ENCODE data around the gene POU2AF3.
"Not testable (repeated sequence)": the region's sequence is repeated elsewhere in the genome, so short reads cannot be mapped to it uniquely, and the experiment has no call there.

Gene POU2AF3

DNA sequence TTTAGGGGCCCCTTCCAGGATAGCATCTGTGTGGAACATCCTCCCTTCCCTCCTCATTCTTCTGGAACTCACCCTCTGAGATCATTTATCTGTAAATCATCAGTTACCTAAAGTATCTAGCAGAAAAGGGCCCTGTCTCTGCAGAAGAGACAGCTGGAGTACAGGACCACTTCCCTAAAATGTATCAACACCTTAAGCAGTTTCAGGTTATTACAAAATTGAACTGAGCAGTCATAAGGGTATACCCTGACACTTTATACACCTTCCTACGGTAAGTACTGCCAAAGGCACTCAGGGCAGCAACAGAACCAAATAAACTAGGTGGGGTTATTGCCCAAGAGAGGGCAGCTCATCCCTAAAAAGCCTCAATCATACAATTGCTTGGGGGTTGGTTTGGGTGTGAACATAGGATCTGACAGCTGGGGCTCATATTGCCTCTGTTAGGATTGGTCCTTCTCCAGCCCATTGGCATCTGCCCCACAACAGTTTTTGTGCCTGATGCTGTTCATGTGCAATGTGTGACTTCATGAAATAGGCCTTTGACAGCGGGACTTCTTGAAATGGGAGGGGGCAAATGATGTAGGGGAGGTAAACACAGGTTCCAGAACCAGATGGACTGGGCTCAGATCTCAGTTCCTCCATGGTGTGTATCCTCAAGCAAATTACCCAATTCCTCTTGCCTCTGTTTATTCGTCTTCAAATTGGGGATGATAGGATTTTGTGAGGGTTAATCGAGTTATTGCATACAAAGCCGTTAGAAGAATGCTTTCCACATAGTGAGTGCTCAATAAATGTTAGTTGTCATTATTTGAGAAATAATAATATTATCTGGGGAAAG lies 2.9 kb downstream of the POU2AF3 start:
- no peak for DNase-seq

DNA sequence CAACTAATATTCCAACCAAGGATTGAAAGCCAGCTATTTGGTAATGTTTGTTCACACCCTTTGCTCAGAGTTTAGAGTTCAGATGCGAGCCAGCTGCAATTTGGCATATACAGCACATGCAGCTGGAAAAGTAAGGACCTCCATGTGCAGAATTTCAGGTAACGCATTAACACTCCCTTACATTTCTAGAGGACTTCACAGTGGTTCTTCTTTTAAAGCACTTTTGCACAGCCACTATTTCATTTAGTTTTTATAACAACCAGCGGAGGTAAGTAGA lies 3.4 kb downstream of the POU2AF3 start:
- no peak for DNase-seq

DNA sequence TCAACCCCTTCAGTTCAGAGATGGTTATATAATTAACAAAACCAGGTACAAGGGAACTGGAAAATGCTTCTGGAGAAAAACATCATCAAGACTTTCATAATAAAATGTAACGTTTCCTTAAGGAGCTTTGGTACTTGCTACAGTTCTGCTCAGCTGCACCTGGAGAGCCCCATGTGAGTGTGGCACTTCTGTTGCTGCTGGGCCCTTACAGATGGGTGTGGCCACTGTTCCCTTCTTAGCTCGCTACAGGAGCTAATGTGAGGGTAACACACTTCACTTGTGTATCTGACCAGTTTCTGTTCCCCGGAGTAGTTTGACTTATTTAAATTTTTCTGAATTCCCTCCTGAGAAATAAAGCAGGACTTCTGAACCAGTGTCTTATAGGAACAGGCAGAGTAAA lies 4.0 kb downstream of the POU2AF3 start:
- DNase-seq, result no peak

DNA sequence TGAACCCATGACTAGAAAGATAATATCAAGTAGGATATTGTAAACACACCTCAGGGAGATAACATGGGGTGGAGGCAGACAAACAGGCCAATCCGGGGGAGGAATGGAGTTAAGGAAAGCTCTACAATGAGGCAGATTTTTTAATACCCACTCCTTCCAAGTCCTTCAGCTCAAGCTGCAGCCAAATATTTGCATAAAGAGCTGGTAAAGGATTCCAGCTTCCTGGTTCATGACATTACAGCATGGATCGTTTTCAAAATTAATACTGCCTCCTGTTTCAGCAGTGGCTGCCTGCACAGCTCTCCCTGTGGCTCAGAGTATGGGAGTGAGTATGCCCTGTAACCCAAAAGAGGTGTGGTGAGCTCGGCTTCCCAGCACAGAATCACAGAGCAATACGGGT lies 5.1 kb downstream of the POU2AF3 start:
- no peak for DNase-seq

DNA sequence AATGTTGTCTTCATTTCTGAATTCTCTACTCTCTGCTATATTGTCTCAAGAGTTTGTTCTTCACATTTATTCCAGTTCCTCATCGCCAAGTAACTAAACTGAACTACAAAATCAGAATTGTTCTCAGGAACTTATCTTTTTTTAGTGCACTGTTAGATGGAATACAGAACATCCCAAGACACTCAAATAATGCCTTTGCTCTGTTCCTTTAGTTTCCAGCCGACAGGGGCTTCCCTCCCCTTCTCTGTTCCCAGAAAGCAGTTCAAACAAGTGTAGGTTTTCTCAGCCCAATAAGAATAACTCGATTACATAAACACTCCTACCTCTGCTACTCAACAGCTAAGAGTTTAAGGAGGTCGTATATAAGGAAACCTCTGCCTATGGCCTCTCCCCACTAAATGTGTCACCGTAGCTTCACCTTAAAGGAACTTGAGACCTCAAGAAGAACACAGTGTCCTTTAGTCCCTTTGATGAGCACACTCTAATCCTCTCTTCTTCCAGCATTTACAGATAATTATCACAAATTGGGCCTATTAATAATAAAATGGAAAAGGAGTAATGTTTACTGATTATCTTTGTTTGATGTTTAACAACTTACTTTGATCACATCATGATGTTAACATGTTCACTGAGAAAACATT lies 6.9 kb downstream of the POU2AF3 start:
- no peak for DNase-seq

DNA sequence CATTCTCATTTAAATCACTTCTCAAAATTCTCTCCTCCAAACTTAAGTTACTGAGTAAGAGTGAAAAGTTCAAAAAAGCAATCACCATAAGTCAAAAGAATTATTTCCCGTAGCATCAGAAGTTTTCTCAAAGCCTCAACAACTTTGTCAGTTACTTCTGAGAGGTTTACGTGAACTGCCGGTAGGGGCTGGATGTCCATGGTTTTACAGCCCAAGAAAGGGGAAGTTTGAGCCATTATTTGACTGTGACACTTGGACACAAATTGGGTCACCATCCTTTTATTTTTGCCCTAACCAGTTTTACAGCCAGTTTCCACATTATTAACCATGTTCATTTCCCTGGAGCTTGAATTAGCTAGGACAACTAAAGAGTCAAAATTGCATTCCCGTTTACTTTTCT lies 7.5 kb downstream of the POU2AF3 start:
- no peak for DNase-seq

DNA sequence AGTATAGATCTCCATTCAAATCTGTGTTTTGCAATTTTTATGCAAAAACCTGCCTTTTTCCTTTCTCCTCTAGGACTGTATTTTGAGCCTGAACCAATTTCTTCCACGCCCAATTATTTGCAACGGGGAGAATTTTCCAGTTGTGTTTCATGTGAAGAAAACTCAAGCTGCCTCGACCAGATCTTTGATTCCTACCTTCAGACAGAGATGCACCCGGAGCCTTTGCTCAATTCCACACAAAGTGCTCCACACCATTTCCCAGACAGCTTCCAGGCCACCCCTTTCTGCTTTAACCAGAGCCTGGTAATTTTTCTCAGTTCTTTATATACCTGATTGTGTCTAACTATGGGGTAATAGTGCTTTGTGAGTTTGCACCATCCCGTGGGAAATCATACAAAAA lies 8.0 kb downstream of the POU2AF3 start:
- DNase-seq, result no peak

DNA sequence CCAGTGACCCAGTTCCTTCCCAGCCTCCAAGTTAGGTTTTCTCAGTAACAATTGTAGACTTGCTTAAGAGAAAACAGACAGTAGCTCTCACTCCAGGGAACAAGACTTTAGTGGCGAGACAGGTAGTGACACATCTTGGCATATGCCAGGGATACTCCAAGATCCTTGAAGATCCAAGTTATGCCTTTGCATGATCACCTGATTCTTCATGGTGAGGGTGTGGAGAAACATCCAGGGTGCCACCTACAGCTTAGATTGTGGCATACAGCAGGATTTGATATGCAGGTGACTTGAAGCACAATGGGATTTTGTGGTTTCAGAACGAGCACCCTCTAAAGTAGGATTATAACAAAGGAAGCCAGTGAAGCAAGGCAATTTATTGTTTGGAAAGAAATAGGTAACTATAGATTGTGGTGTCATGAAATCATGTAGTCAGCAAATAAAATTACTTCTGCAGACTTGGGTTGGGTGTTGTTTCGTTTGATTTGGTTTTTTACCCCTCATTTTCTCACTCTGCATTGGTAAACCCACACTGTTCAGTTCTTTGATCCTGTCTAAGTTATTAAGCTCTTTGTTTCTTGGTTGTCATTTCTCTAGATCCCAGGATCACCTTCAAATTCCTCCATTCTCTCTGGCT lies 9.2 kb downstream of the POU2AF3 start:
- no peak for DNase-seq

DNA sequence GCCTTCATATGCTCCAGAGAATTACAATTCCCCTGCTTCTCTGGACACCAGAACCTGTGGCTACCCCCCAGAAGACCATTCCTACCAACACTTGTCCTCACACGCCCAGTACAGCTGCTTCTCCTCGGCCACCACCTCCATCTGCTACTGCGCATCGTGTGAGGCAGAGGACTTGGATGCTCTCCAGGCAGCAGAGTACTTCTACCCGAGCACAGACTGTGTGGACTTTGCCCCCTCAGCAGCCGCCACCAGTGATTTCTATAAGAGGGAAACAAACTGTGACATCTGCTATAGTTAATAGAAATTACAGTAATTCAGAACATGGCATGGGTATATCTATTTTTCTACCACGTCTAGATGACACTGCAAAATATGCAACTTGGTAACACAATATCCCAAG lies 9.8 kb downstream of the POU2AF3 start:
- no peak for DNase-seq

DNA sequence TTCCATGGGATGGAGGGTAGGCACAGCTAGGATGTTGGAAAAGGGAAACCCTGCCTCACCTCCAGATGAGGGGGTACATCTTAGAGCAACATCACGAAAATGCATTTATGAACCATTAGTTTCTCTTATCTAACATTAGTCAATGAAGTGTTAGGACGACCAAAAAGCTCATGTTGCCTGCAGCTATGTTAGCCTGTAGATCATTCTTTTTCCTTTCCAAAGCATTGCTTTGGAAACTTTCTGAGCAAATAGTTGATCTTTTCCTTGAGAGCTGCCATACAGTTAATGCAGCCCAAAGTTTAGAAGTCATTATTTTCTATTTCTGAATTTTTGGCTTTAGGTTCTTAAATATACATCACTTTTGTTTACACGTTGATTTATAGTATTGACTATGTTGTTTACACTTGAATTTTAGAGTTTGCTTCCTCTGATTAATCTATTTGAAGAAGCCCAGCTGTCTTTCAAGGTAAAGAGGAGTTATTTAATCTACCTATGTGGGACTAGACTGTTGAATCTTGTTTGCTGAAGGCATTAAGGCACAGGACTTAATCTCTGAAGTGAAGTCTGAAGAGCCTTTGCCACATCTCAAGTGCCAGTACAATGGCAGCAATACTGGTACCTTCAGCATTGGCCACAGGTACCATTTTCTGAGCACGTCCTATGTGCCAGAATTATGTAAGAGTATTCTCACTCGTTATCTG lies 11.0 kb downstream of the POU2AF3 start:
- DNase-seq, result no peak

DNA sequence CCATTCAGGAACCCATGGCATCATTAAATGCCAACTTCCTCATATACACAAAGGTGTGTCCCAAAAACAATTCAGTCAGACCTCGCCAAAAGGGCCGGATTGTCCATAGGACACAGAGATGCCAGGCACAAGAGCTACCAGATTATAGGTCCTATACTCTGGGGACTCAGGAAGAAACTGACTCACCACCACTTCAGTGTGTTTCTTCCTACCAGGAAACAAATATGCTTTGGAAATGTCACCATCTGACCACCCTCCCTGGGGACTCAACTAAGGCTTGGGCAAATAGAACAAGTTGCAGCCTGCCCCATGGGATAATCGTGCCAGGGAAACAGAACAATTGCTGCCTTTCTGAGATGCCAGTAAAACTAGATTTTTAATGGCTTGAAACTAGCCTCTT lies 11.7 kb downstream of the POU2AF3 start:
- DNase-seq, result no peak

DNA sequence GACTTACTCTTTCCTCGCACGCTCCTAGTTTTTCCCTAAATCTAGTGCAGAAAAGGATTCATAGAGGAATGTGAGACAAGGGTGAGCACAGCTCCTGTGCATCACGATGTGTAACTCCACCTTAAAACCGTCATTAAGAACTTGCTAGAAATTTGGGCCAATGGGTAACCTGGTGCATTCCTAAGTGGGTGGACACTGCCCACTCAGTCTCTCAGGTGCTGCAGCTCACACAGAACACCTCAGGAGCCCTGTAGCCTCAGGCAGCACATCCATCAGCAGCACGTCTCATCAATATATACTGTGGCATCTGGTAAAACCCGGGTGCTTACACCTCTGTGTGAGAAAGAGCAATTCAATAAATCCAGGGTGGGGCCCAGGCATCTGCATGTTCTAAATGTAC lies 12.4 kb downstream of the POU2AF3 start:
- no peak for DNase-seq

DNA sequence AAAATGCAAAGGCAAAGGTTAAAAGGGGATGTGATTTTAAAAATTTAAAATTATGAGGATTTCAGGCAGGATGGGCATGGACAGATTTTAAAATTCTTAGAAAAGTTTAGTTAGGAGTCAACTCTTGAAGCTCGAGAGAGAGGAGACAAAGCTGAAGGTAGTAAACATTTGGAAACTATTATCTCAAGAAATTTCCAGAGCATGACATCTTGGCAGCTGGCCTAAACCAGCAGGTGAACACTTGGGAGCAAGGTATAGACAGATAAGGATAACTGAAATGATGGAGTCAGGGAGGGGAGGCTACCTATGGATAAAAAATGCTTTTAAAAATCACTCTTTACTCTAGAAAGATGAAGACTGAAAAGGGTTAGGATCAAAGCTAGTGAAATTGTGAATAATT lies 13.7 kb downstream of the POU2AF3 start:
- no peak for DNase-seq

DNA sequence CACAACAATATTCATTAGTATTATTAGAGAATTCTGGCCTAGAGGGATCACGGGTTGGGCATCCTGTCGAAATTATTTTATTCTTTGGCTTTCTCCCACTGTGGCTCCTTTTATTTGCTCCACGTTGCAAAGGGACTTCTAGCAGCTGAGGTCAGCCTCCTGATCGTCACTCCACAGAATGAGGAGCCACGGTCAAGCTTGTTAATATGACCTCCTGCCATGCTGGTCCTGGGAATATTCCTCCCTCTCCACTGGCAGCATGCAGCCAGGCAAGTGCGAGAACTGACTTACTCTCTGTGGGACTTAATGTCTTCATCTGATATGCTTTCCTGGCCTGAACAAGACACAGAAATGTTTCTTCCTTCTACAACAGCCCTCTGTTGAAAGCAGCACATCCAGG lies 20.9 kb downstream of the POU2AF3 start:
- DNase-seq, result no peak

DNA sequence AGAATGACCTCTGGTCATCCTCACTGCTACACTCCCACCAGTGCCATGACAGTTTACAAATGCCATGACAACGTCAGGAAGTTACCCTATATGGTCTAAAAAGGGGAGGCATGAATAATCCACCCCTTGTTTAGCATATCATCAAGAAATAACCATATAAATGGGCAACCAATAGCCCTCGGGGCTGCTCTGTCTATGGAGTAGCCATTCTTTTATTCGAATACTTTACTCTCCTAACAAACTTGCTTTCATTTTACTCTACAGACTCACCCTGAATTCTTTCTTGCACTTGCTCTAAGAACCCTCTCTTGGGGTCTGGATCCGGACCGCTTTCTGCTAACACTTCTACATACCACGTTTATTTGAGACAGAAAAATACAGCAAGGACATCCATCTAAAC lies 21.9 kb downstream of the POU2AF3 start:
- DNase-seq, result not testable (repeated sequence)

DNA sequence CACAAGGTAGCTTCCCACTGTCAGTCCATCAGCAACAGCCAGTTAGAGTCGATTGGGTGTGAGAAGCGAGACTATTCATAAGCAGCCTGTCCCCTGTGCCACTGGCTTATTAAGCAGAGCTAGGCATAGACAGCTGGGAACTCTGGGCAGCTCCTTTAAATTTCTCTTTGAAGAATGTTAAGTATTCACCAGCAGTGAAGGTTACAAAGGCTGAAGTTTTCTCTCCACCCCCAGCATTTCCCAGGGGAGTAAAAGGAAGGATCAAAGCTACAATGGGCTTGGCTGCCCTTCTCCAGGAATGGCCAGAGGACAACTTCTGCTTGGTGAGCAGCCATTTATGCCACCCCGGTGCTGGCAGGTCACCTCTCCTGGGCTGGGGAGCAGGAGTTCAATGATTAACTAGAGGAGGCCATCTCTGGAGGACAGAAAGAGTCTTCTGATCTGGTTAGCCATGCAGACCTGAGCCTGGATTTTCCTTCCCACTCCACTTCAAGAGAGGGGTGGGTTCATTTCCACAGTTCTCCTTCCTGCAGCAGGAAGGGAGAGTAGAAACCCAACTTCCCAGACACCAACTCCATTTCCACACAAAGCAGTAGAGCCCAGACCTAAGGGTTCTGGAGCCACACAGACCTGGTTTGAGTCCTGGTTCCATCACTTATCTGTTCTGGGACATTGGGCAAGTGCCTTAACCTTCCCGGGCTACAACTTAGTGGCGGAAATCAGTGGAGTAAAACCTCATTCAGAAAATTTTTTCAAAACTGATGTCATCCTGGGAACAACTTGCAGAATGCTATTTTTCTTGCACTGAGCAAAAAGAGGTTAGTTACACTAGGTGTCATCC lies 22.6 kb downstream of the POU2AF3 start:
- no peak for DNase-seq

DNA sequence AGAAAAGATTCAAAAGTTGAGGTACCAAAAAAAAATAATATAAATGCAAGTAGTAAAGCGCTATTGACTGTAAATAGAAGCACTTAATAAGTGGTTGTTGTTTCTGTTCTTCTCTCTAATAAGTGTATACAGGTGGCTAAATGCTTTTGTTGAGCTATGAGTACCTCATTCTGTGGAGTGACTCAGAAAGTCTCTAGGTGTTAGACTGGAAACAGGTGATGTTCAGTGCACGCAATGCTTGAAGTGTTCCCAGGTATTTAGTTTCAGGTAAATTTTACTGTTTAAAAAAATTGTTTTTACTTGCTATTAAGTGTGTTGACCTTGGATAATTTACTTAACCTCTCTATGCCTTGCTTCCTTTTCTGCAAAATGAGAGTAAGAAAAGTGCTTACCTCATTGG lies 24.2 kb downstream of the POU2AF3 start:
- DNase-seq, result no peak

DNA sequence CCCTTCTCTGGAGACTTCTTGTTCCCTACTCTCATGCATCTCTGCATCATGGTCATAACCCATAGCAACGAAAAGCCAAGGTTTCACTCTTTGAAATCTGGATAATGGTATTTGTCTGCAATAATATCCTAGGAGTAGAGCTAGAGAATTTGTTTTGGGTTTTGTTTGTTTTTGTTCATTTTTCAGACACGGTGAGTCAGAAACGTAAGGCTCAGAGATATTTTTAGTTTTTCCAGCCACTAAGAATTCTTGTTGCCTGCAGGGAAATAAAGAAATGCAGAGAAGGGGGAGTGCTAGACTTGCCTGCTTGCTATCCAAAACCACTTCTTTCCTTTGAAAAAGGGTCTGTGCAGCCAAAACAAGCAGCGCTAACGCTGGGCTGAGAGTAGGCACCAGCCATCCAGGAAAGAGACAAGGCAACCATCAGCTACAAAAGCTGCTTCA lies 26.0 kb downstream of the POU2AF3 start:
- DNase-seq, result no peak

DNA sequence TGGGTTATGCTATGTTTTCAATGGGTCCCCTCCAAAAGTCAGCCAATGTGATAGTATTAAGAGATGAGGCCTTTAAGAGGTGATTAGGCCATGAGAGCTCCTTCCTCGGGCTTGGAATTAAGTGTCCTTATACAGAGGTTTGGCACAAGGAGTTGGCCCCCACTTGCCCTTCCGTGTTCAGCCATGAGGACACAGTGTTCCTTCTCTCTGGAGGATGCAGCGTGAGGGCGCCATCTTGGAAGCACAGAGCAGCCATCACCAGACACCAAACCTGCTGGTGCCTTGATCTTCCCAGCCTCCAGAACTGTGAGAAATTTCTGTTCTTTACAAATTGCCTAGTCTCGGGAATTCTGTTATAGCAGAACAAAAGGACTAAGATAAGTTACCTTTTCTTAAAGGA lies 26.9 kb downstream of the POU2AF3 start:
- no peak for DNase-seq

DNA sequence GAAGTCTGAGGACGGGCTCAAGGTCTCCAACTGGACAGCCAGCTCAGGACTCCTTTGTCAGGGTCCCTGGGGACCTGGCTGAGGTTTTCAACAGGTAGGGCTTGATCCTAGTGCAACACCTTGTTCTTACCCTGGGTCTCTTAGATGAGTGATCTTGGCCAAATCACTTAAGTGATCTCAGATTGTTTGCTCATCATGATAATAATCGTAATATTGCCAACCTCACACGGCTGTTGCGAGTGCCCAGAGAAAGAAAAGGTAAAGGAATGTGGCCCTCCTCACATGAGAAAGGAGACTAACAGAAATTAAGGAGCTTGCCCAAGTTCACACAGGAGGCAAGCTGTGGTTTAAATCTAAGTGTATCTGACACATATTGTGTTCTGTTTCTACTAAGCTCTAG lies 28.5 kb downstream of the POU2AF3 start:
- no peak for DNase-seq

DNA sequence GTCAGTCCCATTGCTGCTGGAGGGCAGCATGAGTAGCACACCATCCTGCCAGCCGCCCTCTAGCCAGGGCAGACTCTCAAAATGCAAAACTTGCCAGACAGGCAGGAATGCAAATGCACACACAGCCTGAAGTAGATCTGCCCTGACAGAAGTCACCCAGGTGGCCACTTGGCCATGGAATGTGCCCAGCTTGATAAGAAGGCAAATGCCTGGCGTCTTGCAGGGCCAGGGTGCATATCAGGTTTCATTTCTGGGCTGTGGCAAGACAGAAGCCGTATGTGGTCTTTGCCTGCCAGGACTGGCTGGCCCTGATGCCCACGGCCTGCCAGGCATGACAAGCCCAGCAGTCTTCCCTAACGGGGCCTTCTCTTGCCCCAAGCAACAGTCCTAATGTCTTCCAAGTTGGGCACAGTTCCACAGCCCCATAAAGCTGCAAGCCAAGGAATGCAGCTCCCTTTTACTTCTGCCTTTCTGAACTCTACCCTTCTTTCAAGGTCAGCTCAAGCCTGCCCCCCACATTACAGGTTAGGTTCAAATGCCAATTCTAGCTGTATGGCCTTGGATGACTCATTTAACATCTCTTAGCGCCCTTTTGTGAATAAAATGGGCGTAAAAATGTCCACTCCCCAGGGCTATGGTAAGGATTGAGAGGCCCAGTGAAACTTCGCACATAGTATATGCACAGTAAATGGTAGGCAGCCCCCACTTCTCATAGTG lies 29.7 kb downstream of the POU2AF3 start:
- no peak for DNase-seq
